ENCODE measurements around the gene ARHGDIB.

ARHGDIB gene

DNA sequence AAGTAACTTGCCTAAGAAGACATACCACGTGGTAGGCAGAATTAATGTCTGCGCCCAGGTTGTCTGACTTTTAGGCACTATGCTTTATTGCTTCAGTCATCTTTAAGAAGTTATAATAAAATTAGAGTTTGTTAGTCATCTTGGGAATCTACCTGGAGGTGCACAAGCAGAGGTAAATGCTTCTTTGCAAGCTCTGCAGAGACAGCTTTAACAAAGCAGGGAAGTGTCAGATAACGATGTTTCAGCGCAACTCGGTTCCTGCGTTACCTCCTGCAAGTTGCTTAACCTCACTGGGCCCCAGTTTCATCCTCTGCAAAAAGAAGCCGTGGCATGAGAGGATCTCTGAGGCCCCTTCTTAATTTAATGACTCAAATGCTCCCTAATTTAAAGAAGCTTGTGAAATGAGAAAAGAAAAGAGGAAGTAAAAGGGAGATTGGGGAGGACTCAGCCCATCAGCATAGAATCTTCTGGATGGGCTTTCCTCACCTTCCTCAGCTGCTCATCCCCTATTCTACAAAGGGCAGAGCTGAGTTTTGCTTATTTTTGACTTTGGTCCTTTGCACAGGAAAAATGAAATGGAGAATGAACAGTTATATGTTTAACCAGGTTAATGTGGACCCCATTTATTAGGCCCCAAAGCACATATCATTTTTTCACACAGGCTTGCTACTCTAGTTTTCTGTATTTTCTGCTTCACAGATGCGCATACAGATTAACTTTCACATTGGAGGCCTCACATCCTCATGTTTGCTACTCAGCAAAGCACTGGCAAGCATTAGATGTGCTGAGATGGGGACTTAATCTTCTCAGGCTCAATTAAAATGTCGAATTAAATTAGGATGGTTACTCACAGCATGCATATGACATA, 5.1 kb downstream of the ARHGDIB start:
- no peak for DNase-seq (ENCODE audit: low read depth in 2 of 2)

DNA sequence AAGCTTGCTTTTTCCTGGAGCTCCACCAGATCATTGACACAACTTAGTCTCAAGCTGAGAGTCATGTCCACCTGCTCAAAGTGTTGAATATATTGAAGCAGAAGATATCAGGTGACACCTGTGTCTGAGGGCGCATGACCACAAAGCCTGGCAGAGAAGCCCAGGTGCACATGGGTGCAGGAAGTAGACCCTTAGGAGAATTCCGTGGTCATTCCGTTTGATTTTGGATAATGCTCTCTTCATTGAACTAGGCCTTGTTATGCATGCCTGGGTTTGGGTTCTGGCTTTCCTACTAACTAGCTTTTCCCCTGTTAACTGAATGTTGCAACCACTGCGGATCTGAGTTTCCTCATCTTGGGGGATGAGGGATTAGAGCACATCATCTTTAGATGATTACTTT, 7.1 kb downstream of the ARHGDIB start:
- DNase-seq (ENCODE audit: low read depth in 2 of 2): no peak

DNA sequence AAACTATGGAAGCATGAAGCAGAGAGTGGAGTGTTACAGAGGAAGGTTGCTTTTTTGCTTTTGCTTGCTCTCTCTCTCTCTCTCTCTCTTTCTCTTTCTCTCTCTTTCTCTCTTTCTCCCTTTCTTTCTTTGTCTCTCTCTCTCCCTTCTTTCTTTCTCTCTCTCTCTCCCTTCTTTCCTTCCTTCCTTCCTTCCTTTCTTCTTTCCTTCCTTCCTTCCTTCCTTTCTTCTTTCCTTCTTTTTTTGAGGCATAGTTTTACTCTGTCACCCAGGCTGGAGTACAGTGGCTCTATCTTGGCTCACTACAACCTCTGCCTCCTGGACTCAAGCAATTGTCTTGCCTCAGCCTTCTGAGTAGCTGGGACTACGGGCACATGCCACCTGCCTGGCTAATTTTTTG, 7.6 kb downstream of the ARHGDIB start:
- DNase-seq (ENCODE audit: low read depth in 2 of 2): no peak

GRCh38 chr12:14952299-14952921, 9.0 kb downstream of the ARHGDIB start:
- no peak for DNase-seq (ENCODE audit: low read depth in 2 of 2)

GRCh38 chr12:14951851-14952250, 9.6 kb downstream of the ARHGDIB start:
- DNase-seq (ENCODE audit: low read depth in 2 of 2): no peak

- DNase-seq (ENCODE audit: low read depth in 2 of 2): no peak
Measured at GRCh38 chr12:14950982-14951746, 10.2 kb downstream of the ARHGDIB start.

- no peak for DNase-seq (ENCODE audit: low read depth in 2 of 2)
Measured at GRCh38 chr12:14950421-14950820, 11.0 kb downstream of the ARHGDIB start.

DNA sequence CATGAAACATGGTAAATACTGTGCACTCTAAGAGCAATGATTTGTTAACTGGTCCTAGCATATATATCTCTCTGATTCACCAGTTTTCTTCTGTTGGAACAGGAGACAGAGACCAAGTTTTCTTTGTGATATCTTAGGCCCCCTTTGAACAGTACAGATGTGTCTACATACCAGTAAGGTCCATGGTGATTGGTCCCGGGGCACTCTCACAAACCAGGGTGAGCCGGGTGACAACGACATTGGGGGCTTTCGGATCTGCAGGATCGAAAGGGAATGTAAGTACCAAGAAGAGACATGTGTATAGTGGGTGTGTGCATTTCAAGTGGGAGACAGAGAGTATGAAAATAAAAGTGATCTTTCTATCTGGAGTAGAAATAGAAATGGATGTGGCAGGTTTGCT, 11.8 kb downstream of the ARHGDIB start:
- no peak for DNase-seq (ENCODE audit: low read depth in 2 of 2)

- no peak for DNase-seq (ENCODE audit: low read depth in 2 of 2)
Measured at GRCh38 chr12:14948672-14949071, 12.7 kb downstream of the ARHGDIB start.

GRCh38 chr12:14946861-14947260, 14.5 kb downstream of the ARHGDIB start:
- DNase-seq (ENCODE audit: low read depth in 2 of 2): no peak

- no peak for DNase-seq (ENCODE audit: low read depth in 2 of 2)
Measured at GRCh38 chr12:14946162-14946561, 15.2 kb downstream of the ARHGDIB start.

GRCh38 chr12:14942196-14942931, 19.0 kb downstream of the ARHGDIB start:
- no peak for DNase-seq (ENCODE audit: low read depth in 2 of 2)

DNA sequence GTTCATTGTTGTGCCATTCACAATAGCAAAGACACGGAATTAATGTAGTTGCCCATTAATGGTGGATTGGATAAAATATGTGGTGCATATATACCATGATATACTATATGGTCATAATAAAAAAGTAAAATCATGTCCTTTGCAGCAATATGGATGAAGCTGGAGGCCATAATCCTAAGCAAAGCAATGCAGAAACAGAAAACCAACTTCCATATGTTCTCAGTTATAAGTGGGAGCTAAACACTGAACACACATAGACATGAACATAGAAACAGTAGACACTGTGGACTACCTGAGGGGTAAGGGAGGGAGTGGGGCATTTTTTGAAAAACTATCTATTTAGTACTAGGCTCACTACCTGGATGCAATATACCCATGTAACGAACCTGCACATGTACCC, 20.0 kb downstream of the ARHGDIB start:
- DNase-seq (ENCODE audit: low read depth in 2 of 2): no peak

GRCh38 chr12:14938301-14938700, 23.1 kb downstream of the ARHGDIB start, which contains the start of gene ERP27:
TSS of gene ERP27 (minus strand) at chr12:14938537. CDS start at chr12:14938508, 29 bp downstream.
- no peak for DNase-seq (ENCODE audit: low read depth in 2 of 2)

DNA sequence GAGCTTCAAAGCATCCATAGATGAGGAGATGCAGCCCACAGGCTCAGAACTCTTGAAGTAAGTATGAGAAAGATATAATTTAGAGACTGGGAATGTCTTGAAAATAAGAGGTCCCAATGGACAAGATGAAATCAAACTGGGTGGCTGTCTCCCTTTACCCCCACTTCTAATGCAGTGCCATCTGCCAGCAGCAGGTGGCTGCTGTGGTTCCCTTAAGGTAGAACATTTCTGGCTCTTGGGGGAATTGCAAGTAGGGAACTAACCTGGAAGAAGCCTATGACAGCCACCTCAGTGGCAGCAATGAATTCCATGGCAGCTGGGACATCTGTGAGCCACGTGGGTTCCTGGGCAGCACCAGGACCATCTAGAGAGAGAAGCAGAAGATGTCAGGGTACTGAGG, 23.7 kb downstream of the ARHGDIB start:
- DNase-seq (ENCODE audit: low read depth in 2 of 2): no peak

DNA sequence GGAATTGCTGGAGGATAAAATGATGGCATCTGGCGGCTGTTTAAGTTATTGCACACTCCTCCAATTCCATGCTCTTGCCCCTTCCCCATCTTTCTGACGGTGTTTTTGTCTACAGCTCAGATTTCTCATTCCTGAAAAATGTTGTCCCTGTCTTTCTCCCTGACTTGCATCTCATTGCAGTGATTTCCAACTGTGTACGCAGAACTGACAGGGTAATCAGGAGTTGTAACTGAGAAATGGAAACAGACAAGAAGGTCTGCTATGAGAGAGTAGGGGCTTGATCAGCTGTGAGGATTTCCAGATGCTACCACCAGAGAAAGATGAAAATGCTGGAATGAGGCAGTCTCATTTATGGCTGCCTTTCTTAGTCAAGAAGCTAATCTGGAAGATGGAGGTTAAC, 24.4 kb downstream of the ARHGDIB start:
- DNase-seq (ENCODE audit: low read depth in 2 of 2): no peak

GRCh38 chr12:14936224-14936861, 25.1 kb downstream of the ARHGDIB start:
- no peak for DNase-seq (ENCODE audit: low read depth in 2 of 2)

DNA sequence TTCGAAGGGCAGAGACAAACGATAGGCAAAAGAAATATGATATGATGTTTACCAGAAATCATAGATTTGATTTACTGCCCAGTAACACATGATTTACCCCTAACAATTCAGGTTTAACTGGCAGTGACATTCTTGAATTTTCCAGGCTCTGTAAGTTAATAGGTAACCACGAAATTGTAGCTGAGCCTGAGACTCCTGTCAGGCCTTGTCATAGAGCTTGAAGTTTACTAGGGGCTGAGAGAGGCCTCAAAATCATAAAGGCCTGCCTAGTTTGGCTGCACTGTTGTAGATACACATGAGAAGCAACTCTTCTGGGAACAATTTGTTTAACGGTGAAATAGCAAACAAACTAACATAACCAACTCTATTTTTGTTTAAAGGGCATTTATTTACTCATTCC, 26.4 kb downstream of the ARHGDIB start:
- no peak for DNase-seq (ENCODE audit: low read depth in 2 of 2)

GRCh38 chr12:14934511-14934910, 26.9 kb downstream of the ARHGDIB start:
- DNase-seq (ENCODE audit: low read depth in 2 of 2): no peak

- no peak for DNase-seq (ENCODE audit: low read depth in 2 of 2)
Measured at GRCh38 chr12:14931791-14932560, 29.4 kb downstream of the ARHGDIB start.

GRCh38 chr12:14931359-14931758, 30.0 kb downstream of the ARHGDIB start:
- DNase-seq (ENCODE audit: low read depth in 2 of 2): no peak

Data from stimulated activated CD4-positive, alpha-beta T cell treated with anti-CD3 and anti-CD28 coated beads, Interleukin-15, amount 100 ng/mL, for 48 hours (primary cell).